ENCODE measurements around the gene FBXO24.
"Not testable (repeated sequence)": the region's sequence is repeated elsewhere in the genome, so short reads cannot be mapped to it uniquely, and the experiment has no call there.

Gene FBXO24

GRCh38 chr7:100556541-100556940 lies 29.6 kb upstream of the FBXO24 start:
- no peak for DNase-seq

DNA sequence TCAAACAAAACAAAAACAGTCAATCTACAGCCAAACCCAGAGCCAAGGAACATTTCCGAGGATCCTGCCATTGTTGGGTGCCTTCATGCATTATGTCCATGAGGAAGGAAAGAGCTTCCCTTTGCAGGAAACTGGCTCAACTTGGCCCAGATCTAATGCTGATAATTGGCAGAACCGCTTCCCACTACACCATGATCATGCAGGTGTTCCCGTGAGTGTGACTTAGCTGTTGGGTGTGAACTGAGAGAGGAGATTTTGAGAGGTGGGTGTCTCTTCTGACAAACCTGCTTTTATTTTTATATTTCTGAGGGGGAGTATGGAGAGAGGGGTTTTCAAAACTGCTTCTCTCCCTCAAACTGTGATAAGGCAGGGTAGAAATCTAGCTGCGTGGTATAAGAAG lies 27.0 kb upstream of the FBXO24 start:
- DNase-seq = no peak

DNA sequence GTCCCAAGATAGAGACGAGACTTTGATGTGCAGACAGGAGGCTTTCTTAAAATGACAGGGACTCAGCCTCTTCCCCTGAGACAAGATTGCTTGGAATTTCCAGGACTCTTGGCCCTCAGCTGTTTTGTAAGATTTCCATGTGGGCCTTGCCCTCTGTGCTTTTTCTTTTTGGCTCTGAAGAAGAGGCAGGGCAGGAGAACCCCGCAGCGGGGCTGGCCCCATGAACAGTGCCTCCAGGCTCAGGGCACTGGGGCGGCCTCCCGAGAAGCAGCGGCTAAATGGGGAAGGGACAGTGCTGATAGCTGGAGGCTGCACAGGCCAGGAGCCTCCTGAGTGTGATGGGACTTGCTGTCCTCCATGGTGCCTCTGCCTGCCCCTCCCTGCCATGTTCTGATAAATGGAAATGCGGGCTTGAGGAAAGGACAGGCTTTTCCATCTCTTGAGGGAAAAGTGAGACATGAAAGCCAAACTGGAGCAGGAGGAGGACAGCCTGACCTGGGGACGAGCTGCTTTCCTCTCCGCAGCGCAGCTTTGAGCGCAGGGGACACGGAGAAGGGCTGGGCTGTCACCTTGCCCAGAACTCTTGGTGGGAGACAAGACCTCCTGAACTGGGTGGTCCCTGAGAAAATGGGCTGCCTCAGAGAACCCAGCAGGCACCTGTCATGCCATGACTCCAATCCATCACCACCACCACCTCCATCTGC lies 24.5 kb upstream of the FBXO24 start:
- no peak for DNase-seq

- no peak for DNase-seq
These were observed 23.7 kb upstream of the FBXO24 start for GRCh38 chr7:100562195-100563099.

- DNase-seq = no peak
These were observed 23.0 kb upstream of the FBXO24 start for GRCh38 chr7:100563100-100563564.

DNA sequence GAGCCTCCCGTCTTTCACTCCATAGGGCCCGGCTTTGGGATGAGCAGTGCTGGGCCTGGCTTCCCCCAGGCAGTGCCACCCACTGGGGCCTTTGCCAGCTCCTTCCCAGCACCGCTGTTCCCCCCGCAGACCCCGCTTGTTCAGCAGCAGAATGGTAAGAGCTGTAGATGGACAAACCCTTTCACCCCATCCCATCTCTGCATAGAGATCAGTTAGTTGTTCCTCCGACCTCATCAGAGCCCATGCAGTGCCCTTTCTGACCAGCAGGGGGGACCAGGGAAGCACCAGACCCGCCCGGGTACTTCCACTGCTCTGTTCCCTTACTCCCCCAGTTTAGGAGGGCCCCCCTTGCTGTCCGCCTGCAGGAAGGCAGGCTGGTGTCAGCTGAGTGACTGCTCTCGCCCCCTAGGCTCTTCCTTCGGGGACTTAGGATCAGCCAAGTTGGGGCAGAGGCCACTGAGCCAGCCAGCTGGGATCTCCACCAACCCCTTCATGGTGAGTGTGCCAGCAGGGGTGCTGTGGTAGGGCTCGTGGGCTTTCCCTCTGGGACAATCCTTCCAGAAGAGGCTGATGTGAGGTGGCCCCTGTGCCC lies 22.2 kb upstream of the FBXO24 start:
- DNase-seq = peak in 50 of 58 donors; percentile 9 to 83 (median 42)

- DNase-seq = not testable (repeated sequence)
These were observed 21.7 kb upstream of the FBXO24 start for GRCh38 chr7:100564405-100564804.

GRCh38 chr7:100565133-100565571 lies 21.0 kb upstream of the FBXO24 start:
- DNase-seq = no peak

DNA sequence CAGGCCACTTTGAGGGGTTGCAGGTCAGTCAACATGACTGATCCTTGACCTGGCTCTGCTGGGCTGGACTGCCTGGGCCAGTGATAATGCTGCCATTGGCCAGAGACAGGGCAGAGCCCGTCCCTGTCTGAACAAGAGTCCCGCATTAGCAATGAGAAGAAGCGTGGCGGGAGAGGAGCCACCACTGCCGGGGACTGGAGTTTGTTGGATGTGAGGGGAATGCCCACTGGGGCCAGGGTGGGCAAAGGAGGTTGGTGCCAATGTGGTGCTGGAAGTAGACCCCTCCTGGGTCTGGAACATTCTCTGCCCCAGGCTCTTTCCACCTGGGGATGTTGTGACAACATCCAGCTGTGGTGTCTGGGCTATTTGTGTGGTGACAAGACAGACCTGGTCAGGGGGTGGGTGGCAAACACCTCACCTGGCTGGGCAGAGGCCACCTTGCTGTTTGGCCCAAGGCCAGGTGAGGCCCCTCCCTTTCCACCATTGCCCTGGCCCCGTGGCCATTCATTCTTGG lies 20.1 kb upstream of the FBXO24 start:
- no peak for DNase-seq

- DNase-seq = peak in 1 of 58 donors; percentile 17
These were observed 18.9 kb upstream of the FBXO24 start for GRCh38 chr7:100567031-100567730.

DNA sequence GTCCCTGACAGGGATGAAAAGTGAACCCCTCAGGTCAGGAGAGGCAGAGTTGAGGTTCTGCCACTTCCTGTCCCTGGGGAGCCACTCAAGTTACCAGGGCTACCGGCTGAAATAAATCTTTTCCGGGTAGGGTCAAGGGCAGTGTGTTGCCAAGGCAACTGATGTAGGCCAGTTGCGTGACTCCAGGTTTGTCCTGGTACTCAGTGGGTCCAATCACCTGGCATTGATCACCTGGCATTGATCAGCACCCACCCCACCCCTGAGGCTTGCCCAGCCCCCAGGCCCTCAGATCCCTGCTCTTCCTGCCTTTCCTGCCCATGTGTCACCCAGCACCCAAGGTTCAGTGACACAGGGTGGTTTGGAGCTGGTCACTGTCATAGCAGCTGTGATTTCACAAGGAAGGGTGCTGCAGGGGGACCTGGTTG lies 18.4 kb upstream of the FBXO24 start:
- no peak for DNase-seq

DNA sequence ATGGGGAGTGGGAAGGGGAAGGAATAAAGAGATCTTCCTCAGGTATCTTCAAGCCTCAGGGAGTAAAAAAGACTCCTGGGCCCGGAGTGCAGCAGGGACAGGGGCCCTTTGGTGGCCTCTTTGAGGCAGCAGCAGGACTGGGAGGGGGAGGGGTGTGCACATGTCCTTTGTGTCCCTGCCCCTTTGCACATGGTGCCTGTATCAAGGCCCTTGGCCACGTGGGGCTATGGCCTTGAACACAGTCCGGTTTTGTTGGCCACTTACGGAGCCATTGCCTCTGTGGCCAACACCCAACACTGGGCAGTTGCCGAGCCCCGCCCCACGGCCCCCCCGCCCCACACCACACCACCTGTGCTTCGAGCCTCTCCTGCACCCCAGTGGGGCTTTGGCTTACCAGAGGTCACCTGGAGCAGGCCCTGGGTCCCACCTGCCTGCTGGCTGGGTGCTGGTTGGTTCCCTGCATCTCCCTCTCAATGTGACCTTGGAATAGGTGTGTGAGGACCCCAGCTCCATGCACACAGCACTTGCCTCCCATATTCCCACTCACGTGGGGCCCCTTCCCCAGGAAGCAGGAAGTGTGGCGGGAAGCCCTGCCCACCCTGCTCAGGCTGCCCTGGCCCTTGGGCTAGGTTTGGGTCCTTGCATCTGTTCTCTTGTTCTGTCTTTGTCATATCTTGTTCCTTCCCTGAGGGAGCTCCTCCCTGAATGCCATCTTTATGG lies 17.8 kb upstream of the FBXO24 start:
- peak in 1 of 58 donors; percentile 30 for DNase-seq

GRCh38 chr7:100568896-100569844 lies 17.0 kb upstream of the FBXO24 start:
- DNase-seq = peak in 53 of 58 donors; percentile 30 to 89 (median 71)

DNA sequence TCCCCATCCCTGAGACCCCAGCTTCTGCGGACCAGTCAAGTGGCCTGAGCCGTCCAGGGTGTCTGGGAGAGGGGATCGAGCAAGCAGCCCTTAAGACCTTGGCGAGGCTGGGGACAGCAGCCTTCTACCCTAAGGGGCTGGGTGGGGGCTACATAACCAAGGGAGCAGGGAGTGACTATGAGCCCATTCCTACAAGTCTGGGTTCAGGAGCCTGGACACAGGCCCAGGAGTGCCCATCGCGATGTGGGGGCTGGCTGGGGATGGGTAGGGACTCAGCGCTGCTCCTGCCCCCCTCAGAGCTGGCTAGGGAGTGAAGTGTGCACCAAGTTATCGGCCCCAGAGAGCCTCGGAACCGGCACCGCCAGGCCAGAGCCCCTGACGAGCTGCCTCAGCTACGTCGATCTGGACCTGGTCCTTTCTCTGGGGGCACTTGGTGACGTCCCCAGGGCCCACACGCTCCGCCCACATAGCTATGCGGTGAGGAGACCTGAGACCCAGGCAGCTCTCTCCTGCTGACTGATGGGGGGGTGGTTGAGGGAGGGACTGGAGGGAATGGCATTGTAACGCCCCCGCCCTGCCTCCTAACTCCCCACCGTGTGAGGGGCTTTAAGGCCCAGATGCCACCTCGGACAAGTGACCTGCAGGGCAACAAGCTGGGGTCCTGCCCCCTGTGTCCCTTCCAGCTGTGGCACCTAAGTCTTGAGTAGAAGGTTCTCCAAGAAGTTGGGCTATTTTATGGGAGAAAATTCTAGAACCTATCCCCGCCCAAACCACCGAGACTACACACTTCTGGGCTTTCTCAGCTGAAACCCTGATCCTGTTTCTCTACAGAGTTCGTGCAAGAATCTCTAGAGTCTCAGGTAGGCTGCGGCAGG lies 14.9 kb upstream of the FBXO24 start:
- DNase-seq = no peak

DNA sequence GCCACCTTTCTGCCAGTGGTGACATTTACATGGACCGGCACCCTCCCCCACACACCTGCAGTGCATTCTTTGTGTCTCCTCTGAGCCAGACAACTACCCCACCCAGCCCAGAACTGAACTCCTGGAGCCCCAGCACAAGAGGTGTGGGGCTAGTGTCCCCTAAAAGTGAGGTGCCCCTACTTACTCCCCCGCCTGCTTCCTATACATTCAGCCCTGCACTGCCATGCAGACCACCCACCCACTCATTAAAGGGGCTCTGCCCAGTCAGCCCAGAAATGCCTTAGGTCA lies 14.4 kb upstream of the FBXO24 start:
- DNase-seq = no peak

DNA sequence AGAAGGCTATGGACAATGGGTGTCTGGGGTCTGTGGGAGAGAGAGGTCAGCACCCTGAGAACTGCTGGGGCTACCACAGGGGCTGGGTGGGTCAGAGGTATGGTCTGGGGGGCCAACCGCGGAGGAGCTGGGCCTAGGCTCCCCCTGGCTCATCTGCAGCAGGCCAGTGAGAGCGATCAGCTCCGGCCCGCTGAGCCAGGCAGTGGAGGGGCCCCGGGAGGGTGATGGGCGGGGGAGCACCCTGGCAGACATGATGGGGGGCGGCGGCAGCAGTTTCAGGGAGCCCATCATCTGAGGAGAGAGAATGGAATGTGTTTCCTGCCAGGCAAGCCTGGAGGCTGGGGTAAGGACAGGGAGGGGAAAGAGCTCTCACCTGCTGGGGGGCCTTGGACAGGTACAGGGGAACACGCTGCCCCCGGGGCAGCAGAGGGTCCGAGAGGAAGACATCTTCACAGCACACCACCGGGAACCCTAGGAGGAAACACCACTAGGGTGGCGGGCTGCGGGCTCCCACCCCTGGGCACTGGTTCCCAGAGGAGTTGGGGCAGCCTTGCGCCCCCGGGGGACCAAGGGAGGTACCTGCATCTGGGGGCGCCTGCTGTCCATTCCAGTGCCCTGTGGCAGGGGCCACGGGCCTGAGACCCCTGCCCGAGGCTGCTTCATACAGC lies 13.7 kb upstream of the FBXO24 start:
- no peak for DNase-seq

DNA sequence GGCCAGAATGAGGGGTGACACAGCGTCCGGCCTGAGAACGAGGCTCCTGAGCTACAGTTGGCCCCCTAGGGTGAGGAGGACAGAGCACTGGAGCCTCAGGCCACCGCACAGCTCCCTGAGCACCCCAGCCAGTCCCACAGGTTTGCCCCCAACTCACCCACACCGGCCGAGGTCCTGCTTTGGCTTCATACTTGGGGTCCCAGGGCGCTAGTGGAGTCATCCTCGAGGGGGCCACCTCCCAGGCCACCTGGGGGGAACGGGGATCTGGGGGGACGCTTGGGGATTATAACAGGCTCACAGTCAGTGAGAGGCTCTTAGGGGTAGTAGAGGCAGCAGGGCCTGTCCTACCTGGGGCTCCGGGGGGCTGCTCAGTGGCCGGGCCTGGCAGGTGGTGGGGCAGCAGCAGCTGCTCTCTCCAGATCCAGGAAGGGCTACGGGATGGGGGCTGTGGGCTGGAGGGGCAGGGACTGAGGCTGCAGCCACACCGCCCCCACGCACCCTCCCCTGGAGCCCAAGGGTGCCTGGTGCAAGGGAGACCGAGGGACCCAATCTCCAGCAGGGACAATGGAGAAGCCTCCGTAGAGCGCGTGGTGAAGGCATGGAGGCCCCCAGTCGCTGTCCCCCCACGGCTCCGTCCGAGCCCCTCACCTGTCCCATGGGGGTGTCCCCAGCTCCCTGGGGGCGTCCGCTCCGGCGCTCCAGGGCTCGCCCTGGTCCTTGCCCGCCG lies 13.0 kb upstream of the FBXO24 start:
- no peak for DNase-seq

All from anterior cingulate cortex (tissue), 58 donors.